A549 (cell line): ENCODE data around the gene NOP53.

Source experiments
- NFE2L2 ChIP-seq: fragments of 150-350 bp; conservative IDR thresholded peaks from 2 replicates; pipeline ENCODE4 v1.6.1; 2014; ENCODE audit warnings: low read length
- NR3C1 ChIP-seq: fragments of >200 bp; sonication (Bioruptor Twin); formaldehyde crosslinking; IDR thresholded peaks from 3 replicates; pipeline ENCODE4 v1.6.1; 2017
- RCOR1 ChIP-seq: fragments of 150-350 bp; IDR thresholded peaks from 2 replicates; pipeline ENCODE4 v1.6.1; 2014; ENCODE audit warnings: antibody characterized with exemption, low read length, low read depth
- USF2 ChIP-seq: fragments of 450-650 bp; IDR thresholded peaks from 2 replicates; pipeline ENCODE4 v1.6.1; 2014; ENCODE audit warnings: antibody characterized with exemption
- TF ChIP-seq, protein P1 (sequence below): fragments of >200 bp; sonication (Bioruptor Twin); formaldehyde crosslinking; IDR thresholded peaks from 3 replicates; pipeline ENCODE4 v1.5.1; 2016

- TF ChIP-seq, protein P1, sequence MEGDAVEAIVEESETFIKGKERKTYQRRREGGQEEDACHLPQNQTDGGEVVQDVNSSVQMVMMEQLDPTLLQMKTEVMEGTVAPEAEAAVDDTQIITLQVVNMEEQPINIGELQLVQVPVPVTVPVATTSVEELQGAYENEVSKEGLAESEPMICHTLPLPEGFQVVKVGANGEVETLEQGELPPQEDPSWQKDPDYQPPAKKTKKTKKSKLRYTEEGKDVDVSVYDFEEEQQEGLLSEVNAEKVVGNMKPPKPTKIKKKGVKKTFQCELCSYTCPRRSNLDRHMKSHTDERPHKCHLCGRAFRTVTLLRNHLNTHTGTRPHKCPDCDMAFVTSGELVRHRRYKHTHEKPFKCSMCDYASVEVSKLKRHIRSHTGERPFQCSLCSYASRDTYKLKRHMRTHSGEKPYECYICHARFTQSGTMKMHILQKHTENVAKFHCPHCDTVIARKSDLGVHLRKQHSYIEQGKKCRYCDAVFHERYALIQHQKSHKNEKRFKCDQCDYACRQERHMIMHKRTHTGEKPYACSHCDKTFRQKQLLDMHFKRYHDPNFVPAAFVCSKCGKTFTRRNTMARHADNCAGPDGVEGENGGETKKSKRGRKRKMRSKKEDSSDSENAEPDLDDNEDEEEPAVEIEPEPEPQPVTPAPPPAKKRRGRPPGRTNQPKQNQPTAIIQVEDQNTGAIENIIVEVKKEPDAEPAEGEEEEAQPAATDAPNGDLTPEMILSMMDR, result no peak
- no peak for TF ChIP-seq RCOR1
- no peak for TF ChIP-seq NR3C1
- no peak for TF ChIP-seq USF2
- TF ChIP-seq NFE2L2, result no peak
These were observed 53.5 kb downstream of the NOP53 start for GRCh38 chr19:47798904-47799266.
